Neural crest cell (in vitro differentiated cells): Measurements from ENCODE around the gene IQCB1. TPM values are rescaled to one million over a fixed set of nuclear protein-coding genes. Genes with fewer than 3 reads are reported as not detected.
"Not testable (repeated sequence)": the region's sequence is repeated elsewhere in the genome, so short reads cannot be mapped to it uniquely, and the experiment has no call there.

ENCODE experiments used
- DNase-seq: peaks from one replicate; pipeline ENCODE4 v3.0.0; 2021; ENCODE audit warnings: low read depth, mixed read lengths, low spot score
- H3K27ac Mint-ChIP-seq: one replicate; pipeline ENCODE4 v1.8.0; 2021; ENCODE audit warnings: mild to moderate bottlenecking, mixed read lengths; ENCODE audit not compliant: unreplicated experiment
- H3K27me3 Mint-ChIP-seq: 2 replicates; pipeline ENCODE4 v1.8.0; 2021; ENCODE audit warnings: low read depth, mild to moderate bottlenecking, mixed read lengths
- H3K36me3 Mint-ChIP-seq: 2 replicates; pipeline ENCODE4 v1.8.0; 2021; ENCODE audit warnings: low read depth, mild to moderate bottlenecking, mixed read lengths
- H3K4me1 Mint-ChIP-seq: 2 replicates; pipeline ENCODE4 v1.8.0; 2021; ENCODE audit warnings: mixed read lengths
- H3K4me3 Mint-ChIP-seq: one replicate; pipeline ENCODE4 v1.8.0; 2021; ENCODE audit warnings: mild to moderate bottlenecking, mixed read lengths
- H3K9me3 Mint-ChIP-seq: 2 replicates; pipeline ENCODE4 v1.8.0; 2021; ENCODE audit warnings: mixed read lengths
- CTCF ChIP-seq: fragments of 200-600 bp; sonication (generic); conservative IDR thresholded peaks from 2 replicates; pipeline ENCODE4 v1.5.0; 2021; ENCODE audit warnings: antibody characterized with exemption, mild to moderate bottlenecking
- total RNA-seq: library from RNA; stranded (reverse); gene quantifications from 2 replicates; pipeline ENCODE4 v1.2.1, GENCODE V29; 2021

The IQCB1 gene
- total RNA-seq, 1 donor from 2014 or later = 47.2 TPM

- Mint-ChIP-seq H3K27ac (no peak overlapping the region), H3K9me3 (peaks cover 3% of the 10 kb centered on the region), H3K36me3 (peaks cover 6% of the 10 kb centered on the region), H3K4me1 (no peaks in the 10 kb centered on the region), H3K4me3 (no peak overlapping the region), H3K27me3 (no peaks in the 10 kb centered on the region)
- no peak for TF ChIP-seq CTCF
- DNase-seq = no peak
Measured at GRCh38 chr3:121869736-121870135, 34.9 kb upstream of the IQCB1 start.

DNA sequence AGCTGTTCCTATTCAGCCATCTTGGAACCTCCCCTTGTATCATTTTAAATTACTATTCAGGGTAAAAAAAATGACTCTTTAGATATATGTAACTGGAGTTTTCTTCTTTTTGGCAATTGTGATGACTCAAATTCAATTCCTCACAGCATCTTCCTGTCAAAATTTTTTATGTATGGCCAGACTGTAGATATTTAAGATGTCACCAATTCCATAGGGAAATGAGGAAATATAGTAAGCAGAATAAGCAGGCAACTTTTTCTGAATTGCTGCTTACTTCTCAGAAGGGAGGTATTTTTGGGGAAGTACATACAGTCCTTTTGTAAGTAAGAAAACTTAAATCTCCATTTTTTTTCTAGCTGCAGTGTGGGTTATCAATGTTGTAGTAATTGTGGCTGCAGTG, 28.9 kb upstream of the IQCB1 start:
- peaks cover 14% of the 10 kb centered on the region for H3K36me3 Mint-ChIP-seq
- no peak for DNase-seq
- TF ChIP-seq CTCF = no peak
- H3K27ac Mint-ChIP-seq = no peak overlapping the region
- H3K9me3 Mint-ChIP-seq = peaks cover 9% of the 10 kb centered on the region
- H3K4me3 Mint-ChIP-seq = no peak overlapping the region
- no peaks in the 10 kb centered on the region for H3K27me3 Mint-ChIP-seq
- H3K4me1 Mint-ChIP-seq = no peaks in the 10 kb centered on the region

DNA sequence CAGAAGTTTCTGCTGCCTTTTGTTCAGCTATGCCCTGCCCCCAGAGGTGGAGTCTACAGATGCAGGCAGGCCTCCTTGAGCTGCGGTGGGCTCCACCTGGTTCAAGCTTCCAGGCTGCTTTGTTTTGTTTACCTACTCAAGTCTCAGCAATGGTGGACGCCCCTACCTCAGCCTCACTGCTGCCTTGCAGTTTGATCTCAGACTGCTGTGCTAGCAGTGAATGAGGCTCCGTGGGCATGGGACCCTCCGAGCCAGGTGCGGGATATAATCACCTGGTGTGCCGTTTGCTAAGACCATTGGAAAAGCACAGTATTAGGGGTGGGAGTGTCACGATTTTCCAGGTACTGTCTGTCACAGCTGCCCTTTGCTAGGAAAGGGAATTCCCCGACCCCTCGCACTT, 28.4 kb upstream of the IQCB1 start:
- H3K36me3 Mint-ChIP-seq = peaks cover 14% of the 10 kb centered on the region
- not testable (repeated sequence) for H3K9me3 Mint-ChIP-seq, H3K4me1 Mint-ChIP-seq, H3K4me3 Mint-ChIP-seq, H3K27ac Mint-ChIP-seq, H3K27me3 Mint-ChIP-seq, DNase-seq

DNA sequence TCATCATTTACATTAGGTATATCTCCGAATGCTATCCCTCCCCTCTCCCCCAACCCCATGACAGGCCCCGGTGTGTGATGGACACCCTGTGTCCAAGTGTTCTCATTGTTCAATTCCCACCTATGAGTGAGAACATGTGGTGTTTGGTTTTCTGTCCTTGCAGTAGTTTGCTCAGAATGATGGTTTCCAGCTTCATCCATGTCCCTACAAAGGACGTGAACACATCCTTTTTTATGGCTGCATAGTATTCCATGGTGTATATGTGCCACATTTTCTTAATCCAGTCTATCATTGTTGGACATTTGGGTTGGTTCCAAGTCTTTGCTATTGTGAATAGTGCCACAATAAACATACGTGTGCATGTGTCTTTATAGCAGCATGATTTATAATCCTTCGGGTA, 22.9 kb upstream of the IQCB1 start:
- not testable (repeated sequence) for H3K4me3 Mint-ChIP-seq, H3K27ac Mint-ChIP-seq

DNA sequence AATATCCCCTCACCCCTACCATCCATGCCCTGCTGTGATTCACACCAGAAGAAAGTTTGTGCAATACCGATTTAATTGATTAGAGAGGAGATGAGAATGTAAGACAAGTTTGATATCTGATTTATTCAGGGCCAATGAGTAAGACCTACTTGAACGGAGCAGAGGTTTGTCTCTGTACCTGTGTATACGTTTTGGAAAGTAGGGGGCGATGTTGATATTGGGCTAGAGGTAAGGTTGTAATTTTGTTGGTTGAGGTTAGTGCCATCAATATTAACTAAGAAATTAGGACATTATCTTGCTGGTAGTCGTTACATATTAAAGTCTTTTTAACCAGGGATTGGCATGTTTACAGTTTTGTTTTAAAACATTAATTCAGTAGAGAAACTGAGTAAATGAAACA, 20.7 kb upstream of the IQCB1 start:
- Mint-ChIP-seq H3K9me3 (no peaks in the 10 kb centered on the region), H3K36me3 (peaks cover 7% of the 10 kb centered on the region), H3K27me3 (no peaks in the 10 kb centered on the region), H3K27ac (no peak overlapping the region), H3K4me1 (no peaks in the 10 kb centered on the region), H3K4me3 (no peak overlapping the region)
- peak; percentile 57 for TF ChIP-seq CTCF
- no peak for DNase-seq

More for the DNA sequence above, 22.9 kb upstream of the IQCB1 start:
- not testable (repeated sequence) for H3K9me3 Mint-ChIP-seq, DNase-seq, H3K36me3 Mint-ChIP-seq, H3K4me1 Mint-ChIP-seq, H3K27me3 Mint-ChIP-seq

DNA sequence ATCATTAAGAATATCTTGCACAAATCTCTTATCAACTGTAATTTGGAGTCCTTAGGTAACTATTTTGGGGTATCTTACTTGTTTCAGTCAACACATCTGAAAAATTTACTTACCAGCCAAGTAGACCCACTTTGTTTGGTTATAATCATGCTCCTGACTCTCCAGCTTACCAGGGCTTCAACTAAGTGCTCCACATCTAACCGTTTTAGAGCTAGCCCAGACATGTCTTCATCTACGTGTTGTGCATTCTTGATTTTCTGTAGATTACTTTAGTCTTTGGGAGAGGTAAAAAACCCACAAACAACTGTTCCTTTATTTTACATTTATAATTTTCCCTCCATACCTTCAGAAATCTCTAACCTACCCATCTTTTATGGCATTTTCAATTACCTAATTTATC, 17.4 kb upstream of the IQCB1 start:
- no peak for TF ChIP-seq CTCF
- no peaks in the 10 kb centered on the region for H3K4me1 Mint-ChIP-seq
- H3K9me3 Mint-ChIP-seq = no peaks in the 10 kb centered on the region
- H3K27ac Mint-ChIP-seq = no peak overlapping the region
- no peaks in the 10 kb centered on the region for H3K36me3 Mint-ChIP-seq
- no peak overlapping the region for H3K4me3 Mint-ChIP-seq
- no peaks in the 10 kb centered on the region for H3K27me3 Mint-ChIP-seq
- no peak for DNase-seq

- no peak for DNase-seq
- H3K27me3 Mint-ChIP-seq = no peaks in the 10 kb centered on the region
- no peak overlapping the region for H3K4me3 Mint-ChIP-seq
- H3K36me3 Mint-ChIP-seq = peaks cover 2% of the 10 kb centered on the region
- H3K9me3 Mint-ChIP-seq = peaks cover 3% of the 10 kb centered on the region
- no peak for TF ChIP-seq CTCF
- no peaks in the 10 kb centered on the region for H3K4me1 Mint-ChIP-seq
- no peak overlapping the region for H3K27ac Mint-ChIP-seq
Measured at GRCh38 chr3:121844892-121845291, 10.0 kb upstream of the IQCB1 start.
